GM19455 (cell line): Measurements from ENCODE around the gene LRRC2.

ENCODE experiments used
- ATAC-seq: cut with Tn5 transposase; IDR thresholded peaks from one replicate; pipeline ENCODE4 v1.9.1; 2021; ENCODE audit not compliant: unreplicated experiment

LRRC2 gene

GRCh38 chr3:46482632-46483350, 83.3 kb downstream of the LRRC2 start:
- no peak for ATAC-seq

- ATAC-seq = no peak
These were observed 84.5 kb downstream of the LRRC2 start for GRCh38 chr3:46481636-46482035.

- ATAC-seq = no peak
These were observed 85.5 kb downstream of the LRRC2 start for GRCh38 chr3:46480491-46481195.

- no peak for ATAC-seq
These were observed 86.4 kb downstream of the LRRC2 start for GRCh38 chr3:46479696-46480095.

GRCh38 chr3:46479021-46479420, 87.1 kb downstream of the LRRC2 start:
- no peak for ATAC-seq

GRCh38 chr3:46478341-46478740, 87.8 kb downstream of the LRRC2 start:
- no peak for ATAC-seq

GRCh38 chr3:46477756-46478155, 88.3 kb downstream of the LRRC2 start:
- ATAC-seq = no peak

- no peak for ATAC-seq
These were observed 89.0 kb downstream of the LRRC2 start for GRCh38 chr3:46477145-46477544.

- ATAC-seq = no peak
These were observed 93.4 kb downstream of the LRRC2 start for GRCh38 chr3:46472736-46473135.

- no peak for ATAC-seq
These were observed 94.7 kb downstream of the LRRC2 start for GRCh38 chr3:46471371-46471914.

- no peak for ATAC-seq
These were observed 95.3 kb downstream of the LRRC2 start for GRCh38 chr3:46470831-46471230.

GRCh38 chr3:46469680-46470357, 96.3 kb downstream of the LRRC2 start:
- ATAC-seq = no peak

- no peak for ATAC-seq
These were observed 97.1 kb downstream of the LRRC2 start for GRCh38 chr3:46468753-46469600.

- ATAC-seq = no peak
These were observed 98.5 kb downstream of the LRRC2 start for GRCh38 chr3:46467562-46467961.

- ATAC-seq = no peak
These were observed 99.2 kb downstream of the LRRC2 start for GRCh38 chr3:46466871-46467403.

- ATAC-seq = no peak
These were observed 99.8 kb downstream of the LRRC2 start for GRCh38 chr3:46466273-46466672.
